ENCODE measurements around the gene APBB2. TPM values are rescaled to one million over a fixed set of nuclear protein-coding genes. Genes with fewer than 3 reads are reported as not detected.

APBB2 gene
- total RNA-seq, 4 donors from 2014 or later = 12.2 to 29.2 (median 20.1) TPM

DNA sequence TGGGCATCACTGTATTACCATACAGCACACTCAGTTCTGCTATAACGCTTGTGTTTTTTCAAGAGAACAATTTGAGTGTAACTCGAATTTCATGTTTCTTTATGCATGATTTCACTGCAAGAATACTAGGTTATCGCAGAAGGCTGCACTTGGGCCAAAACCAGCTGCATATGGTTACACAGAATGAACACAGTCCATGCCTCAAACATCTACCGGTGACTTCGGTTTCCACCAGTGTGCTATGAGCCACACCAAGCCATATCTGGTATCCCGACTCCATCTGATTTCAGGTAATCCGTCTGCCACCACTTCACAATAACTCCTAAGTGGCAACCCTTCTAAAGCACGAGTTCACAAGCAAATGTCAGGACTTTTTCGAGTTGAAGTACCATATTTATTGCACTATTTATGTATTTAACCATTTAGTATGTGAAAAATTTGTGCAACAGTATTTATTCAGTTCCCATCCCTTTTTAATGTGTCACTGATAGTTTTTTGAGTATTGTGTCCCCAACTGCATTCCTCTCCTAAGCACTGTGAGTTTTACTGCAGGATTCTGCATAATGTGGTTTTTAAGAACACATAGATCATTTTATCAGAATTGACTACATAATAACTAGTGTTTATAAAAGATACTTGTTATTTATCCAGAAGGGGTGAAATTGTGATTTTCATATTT lies 111.8 kb downstream of the APBB2 start:
- Histone ChIP-seq H3K9me3 (no peaks in the 10 kb centered on the region), H3K36me3 (no peaks in the 10 kb centered on the region), H3K27ac (no peak overlapping the region), H3K4me3 (no peak overlapping the region), H3K27me3 (no peaks in the 10 kb centered on the region), H3K4me1 (peaks cover 0 to 17% (median 0%) of the 10 kb centered on the region in 3 donors)
- 54 to 72% methylated on average over 9 of the region's 9 CpGs for WGBS, 2 donors
- intact Hi-C loops (cut with DNase I) = no loop called here
- TF ChIP-seq POLR2A (IDR thresholded peaks at IDR 0.05) = no peak
- TF ChIP-seq, protein P1, sequence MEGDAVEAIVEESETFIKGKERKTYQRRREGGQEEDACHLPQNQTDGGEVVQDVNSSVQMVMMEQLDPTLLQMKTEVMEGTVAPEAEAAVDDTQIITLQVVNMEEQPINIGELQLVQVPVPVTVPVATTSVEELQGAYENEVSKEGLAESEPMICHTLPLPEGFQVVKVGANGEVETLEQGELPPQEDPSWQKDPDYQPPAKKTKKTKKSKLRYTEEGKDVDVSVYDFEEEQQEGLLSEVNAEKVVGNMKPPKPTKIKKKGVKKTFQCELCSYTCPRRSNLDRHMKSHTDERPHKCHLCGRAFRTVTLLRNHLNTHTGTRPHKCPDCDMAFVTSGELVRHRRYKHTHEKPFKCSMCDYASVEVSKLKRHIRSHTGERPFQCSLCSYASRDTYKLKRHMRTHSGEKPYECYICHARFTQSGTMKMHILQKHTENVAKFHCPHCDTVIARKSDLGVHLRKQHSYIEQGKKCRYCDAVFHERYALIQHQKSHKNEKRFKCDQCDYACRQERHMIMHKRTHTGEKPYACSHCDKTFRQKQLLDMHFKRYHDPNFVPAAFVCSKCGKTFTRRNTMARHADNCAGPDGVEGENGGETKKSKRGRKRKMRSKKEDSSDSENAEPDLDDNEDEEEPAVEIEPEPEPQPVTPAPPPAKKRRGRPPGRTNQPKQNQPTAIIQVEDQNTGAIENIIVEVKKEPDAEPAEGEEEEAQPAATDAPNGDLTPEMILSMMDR (IDR thresholded peaks at IDR 0.05) = no peak
- DNase-seq = no peak

DNA sequence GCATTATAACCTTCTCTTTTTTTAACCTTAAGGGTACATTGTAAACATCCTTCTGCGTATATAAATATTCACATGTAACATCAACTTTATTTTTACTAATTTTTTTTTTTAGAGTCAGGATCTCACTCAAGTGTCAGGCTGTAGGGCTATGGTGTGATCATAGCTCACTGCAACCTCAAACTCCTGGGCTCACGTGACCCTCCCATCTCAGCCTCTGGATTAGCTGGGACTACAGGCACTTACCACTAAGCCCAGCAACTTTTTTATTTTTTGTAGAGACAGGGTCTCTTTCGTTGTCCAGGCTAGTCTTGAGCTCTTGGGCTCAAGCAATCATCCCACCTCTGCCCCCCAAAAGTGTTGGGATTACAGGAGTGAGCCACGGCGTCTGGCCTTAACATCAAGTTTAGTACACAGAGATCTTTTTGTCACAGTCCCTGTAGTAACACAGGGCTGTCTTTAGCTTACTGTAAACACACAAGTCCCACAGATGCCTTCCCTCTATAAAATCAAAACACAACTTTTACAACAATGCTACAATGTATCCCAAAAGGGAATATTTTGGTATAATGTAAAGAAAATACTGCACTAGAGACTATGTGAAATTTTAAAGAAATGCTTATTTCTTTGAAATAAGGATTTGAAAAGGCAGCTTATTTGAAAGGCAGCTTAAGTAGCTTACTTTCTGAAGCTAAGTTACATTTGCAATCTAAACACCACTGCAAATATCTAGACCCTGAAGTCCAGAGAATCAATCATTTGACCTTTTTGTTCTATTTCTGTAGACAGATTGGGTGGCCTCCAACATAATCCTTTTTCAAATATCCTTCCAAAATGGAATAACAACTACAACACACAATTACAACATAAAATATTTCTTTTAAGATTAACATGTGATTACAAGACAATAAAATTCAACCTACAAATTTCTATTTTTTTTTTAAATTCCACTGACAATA lies 116.0 kb downstream of the APBB2 start:
- TF ChIP-seq POLR2A (IDR thresholded peaks at IDR 0.05) = no peak
- peaks cover 0 to 17% (median 0%) of the 10 kb centered on the region in 3 donors for H3K4me1 ChIP-seq
- intact Hi-C loops (cut with DNase I) = no loop called here
- WGBS, 2 donors = 72 to 73% methylated on average over 5 of the region's 5 CpGs
- H3K27ac ChIP-seq = no peak overlapping the region
- H3K36me3 ChIP-seq = no peaks in the 10 kb centered on the region
- no peak overlapping the region for H3K4me3 ChIP-seq
- DNase-seq = no peak
- H3K9me3 ChIP-seq = no peaks in the 10 kb centered on the region
- no peaks in the 10 kb centered on the region for H3K27me3 ChIP-seq

DNA sequence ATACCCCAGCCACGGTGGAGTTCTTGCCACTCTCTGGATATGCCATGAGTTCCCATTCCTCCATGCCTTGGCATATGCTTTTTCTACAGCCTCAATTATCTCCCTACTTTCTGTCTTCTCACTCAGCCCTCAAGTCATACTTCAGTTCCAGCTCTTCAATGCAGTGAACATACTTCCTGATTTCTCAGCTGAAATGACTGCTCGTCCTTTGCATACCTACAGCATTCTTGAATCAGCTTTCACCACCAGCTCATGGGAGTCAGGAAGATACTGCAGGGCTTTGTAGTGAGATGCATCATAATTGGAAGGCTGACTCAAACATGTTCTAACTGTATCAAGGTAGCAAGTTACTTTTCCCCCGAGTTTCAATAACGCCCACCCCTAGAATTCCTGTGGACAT lies 118.4 kb downstream of the APBB2 start:
- 71 to 88% methylated on average over 4 of the region's 4 CpGs for WGBS, 2 donors
- intact Hi-C loops (cut with DNase I) = no loop called here

DNA sequence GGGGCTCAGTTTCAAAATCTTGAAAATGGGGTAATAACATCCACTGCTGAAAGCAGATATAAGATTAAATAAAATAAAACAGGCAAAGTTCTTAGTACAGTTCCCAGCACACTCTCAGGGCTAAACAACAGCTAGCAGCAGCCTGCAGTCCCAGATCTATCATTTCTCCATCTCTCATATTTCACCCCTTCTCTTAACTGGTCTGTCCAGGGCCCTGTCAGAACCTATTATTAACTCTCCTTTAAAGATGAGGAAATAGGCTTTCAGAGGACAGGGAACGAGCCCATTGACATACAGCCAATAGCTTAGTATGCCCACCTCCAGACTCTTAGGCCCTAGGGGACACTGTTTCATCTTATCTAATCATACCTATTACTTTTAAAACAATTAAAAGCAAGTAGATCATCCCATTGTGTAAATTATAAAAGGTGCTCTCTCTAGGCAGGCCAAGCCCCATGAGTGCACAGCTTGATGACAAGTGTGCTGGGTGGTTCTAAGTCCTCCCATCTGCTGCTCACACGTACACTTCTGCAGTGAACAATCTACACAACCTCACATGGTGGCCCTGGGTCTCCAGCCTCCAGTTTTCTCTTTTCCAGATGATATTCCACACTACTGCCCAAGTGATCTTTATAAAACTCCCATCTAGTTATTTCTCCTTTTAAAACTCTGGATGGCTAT lies 119.0 kb downstream of the APBB2 start:
- intact Hi-C loops (cut with DNase I) = no loop called here
- H3K27me3 ChIP-seq = no peaks in the 10 kb centered on the region
- no peak overlapping the region for H3K4me3 ChIP-seq
- H3K36me3 ChIP-seq = no peaks in the 10 kb centered on the region
- no peak overlapping the region for H3K27ac ChIP-seq
- no peak for DNase-seq
- peaks cover 0 to 17% (median 0%) of the 10 kb centered on the region in 3 donors for H3K4me1 ChIP-seq
- WGBS, 2 donors = 63 to 84% methylated on average over 2 of the region's 2 CpGs
- no peaks in the 10 kb centered on the region for H3K9me3 ChIP-seq
- TF ChIP-seq POLR2A (IDR thresholded peaks at IDR 0.05) = no peak
- TF ChIP-seq, protein P1 (IDR thresholded peaks at IDR 0.05) = no peak

More for the DNA sequence above, 118.4 kb downstream of the APBB2 start:
- H3K9me3 ChIP-seq = no peaks in the 10 kb centered on the region
- H3K27me3 ChIP-seq = no peaks in the 10 kb centered on the region
- TF ChIP-seq, protein P1 (IDR thresholded peaks at IDR 0.05) = no peak
- peaks cover 0 to 17% (median 0%) of the 10 kb centered on the region in 3 donors for H3K4me1 ChIP-seq
- H3K27ac ChIP-seq = no peak overlapping the region
- H3K36me3 ChIP-seq = no peaks in the 10 kb centered on the region
- H3K4me3 ChIP-seq = no peak overlapping the region
- no peak for DNase-seq

DNA sequence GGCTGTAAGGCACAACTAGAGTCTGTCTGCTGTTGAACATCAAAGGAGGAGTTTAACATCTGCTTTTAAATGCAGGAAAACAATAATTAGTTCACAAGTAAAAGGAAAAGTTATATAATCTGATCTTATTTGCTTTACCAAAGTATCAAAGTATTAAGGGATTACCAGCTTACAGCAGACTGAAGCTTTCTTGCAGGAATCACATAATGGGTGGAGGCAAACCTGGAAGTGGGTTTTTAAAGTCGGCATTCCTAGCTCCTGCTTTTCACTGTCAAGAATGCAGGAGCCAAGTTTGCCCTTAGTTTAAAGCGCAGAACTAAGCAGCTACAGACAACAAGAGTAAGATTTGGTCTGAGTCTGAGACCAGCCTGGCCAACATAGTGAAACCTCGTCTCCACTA lies 122.2 kb downstream of the APBB2 start:
- TF ChIP-seq, protein P1 (IDR thresholded peaks at IDR 0.05) = no peak
- no peak for TF ChIP-seq POLR2A (IDR thresholded peaks at IDR 0.05)
- Histone ChIP-seq H3K27me3 (no peaks in the 10 kb centered on the region), H3K27ac (no peak overlapping the region), H3K4me3 (no peak overlapping the region), H3K36me3 (no peaks in the 10 kb centered on the region), H3K9me3 (peaks cover 0 to 1% (median 0%) of the 10 kb centered on the region in 3 donors), H3K4me1 (peaks cover 0 to 9% (median 0%) of the 10 kb centered on the region in 3 donors)
- DNase-seq = no peak
- intact Hi-C loops (cut with DNase I) = no loop called here
- WGBS, 2 donors = 31 to 54% methylated on average over 2 to 3 of the region's 3 CpGs
